NCI-H2029 (cell line): ENCODE data around the gene TSLP.

ENCODE experiments used
- DNase-seq: peaks from one replicate; lab custom pipeline; 2025; lab: John Stamatoyannopoulos, UW

The TSLP gene

DNA sequence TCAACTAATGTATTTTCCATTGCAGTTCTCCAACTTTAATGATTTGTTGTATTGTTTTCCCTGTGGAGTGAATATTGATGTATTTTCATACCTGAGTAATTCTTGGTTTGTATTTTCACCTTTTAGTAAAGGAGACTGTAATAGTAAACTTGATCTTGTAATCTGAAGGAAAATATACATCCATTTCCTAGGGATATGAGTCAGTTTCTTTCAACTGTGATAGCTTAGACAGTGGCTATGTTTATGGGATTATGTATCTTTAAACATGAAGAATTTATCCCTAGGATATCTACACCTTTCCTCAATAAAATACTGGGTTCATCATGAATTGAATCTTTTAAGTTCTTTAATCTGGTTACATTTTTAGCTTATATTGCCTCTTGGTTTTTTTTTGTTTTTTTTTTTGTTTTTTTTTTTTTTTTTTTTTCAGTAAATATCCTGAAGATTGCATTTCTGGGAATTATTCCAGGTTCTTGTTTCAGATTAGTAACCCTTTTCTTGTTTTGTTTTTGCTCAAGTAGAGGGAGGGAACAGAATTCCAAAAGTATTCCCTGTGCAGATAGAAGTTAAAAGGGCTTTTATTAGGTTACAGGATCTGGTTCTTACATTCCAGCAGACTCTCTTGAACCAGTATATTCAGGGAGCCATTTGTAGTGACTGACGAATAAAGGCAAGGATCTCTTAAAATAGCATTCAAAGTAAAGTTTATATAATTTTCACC, 27.7 kb downstream of the TSLP start:
- no peak for DNase-seq

DNA sequence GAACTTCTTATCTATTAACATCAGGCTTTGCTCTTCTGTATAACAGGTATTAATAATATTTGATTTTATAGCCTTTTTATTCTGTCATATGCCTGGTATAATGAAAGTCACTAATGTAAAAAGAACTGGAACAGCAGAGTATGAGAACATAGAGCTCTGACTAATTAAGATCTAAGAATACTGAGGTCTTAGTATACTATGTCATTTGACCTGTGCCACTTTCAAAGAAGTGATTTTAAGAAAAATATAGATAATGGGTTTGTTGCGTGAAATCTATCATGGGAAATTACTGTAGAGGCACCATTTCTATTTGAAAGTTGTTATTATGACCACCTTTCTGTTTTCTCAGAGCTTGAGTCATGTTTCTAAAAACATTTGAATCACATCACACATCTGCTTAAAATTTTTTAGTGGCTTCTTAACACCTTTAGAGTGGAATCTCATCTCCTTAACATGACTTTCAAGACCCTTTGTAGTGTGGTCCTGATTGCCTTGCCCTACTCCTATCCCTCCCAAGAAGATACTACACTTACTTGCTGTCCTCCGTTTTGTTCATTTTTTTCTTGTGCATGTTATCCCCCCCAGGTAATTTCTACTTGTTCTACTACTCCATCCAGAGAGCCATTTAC, 34.9 kb downstream of the TSLP start:
- DNase-seq, result no peak

DNA sequence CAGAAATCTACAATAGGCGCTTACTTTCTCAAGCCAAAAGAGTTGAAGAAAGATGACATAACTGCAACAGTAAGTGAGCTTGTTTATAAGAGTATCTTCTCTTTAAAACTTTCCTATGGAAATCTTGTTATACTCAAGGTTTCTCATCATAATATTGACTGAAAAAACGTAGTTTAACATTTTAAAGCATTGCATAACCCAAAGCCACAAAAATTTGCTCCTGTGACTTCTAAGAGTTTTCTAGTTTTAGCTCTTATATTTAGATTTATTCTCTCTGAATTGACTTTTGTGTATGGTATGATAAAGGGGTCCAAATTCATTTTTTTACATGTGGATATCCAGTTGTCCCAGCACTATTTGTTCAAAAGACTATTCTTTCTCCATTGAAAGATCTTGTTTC, 35.9 kb downstream of the TSLP start:
- DNase-seq, result no peak

DNA sequence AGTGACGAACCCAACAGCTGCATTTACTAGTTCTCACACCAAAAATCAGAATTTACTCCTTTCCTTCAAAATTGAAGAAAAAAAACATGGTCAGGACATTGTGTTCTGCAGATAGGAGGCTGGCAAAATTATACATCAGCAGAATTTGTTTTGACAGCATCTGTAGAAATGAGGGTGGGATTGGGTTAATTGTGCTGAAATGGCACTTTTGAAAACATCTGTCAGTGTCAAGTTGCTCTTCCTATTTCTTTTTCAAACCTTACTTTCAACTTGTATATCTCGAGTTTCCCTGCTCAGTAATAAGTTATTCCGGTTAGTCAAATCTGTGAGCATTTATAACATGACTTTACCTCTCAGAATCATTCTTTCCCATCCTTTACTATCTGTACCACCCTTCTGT, 40.4 kb downstream of the TSLP start:
- DNase-seq, result no peak

DNA sequence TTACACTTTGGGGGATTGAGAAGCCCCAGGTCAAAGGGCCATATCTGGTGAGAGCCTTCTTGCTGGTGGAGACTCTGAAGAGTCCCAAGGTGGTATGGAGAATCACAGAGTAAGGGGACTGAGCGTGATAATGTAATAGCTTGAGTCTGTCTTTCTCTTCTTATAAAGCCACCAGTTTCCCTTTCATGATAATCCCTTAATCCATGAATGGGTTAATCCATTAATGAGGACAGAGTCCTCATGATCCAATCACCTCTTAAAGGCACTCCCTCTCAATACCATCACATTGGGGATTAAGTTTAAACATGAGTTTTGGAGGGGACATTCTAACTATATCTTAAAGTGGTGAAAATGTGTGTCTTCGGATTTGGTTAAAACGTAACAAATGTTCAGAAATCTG, 42.2 kb downstream of the TSLP start:
- no peak for DNase-seq

DNA sequence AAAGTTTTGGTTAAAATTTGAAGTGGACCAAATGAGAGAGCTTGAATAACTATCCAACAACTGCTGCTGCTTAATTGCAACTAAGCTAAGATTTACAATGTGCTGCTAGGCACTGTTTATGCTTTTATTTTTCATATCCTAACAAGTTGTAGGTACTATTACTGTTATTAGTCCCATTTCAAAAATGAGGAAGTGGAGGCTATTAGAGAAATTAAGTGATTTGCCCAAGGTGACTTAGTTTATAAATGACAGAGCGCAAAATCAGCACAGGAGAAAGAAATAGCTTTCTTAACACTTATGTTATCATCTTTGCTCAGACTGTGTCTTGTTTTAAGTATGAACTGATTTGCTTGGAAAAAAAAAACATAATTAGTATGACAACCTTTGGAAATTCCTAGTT, 43.7 kb downstream of the TSLP start:
- DNase-seq, result no peak

DNA sequence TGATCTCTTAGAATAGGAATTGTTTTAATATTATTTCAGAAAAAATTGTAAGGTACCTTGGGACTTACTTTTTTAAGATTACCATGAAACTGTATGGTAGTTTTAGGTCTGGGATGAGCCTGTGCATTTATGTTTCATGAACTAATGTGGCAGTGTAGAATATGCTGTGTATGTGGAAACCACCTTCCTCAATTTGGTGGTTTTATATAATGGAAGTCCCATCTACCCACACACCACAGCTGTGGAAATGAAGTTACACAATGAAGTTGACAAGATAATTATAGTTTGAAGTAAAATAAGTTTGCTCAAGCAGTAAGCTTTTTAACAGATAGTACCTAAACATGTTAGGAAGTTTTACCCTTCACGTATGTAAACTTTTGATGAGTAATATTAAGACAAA, 45.0 kb downstream of the TSLP start:
- no peak for DNase-seq

DNA sequence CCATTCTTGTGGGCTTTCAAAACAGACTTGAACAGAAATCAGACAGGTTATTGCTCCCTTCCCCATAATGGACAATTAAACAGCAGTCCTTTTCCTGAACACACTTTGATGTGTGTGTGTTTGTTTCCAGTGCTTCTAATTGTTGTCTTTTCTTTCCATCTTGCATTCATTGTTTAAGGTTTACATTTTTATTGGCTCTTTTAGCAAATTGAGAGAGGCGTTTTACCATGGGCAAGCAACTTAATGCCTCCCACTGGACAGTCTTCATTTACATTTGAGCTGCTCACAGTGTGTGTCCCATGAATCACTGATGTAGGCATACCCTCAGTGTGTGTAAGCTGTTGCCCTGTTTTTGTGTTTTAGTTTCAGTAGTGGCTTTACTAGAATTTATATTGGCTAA, 45.6 kb downstream of the TSLP start:
- DNase-seq, result no peak

DNA sequence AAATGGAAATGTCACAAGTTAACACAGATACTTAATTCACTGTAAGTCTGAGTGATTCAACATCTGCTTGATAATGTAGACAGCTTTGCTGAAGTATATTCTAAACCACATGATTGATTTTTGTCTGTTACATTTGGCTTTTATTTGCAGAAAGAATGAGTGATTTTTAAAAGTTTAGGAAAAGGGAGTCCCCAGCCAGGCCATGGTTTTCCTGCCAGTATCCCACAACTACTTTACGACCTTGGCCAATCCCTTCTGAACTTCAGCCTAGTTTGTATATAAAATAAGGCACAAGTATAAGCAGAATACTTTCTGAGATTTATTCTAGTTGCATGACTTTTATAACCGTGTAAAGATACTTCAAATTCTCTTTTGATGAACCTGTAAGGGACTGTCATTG, 47.7 kb downstream of the TSLP start:
- no peak for DNase-seq

DNA sequence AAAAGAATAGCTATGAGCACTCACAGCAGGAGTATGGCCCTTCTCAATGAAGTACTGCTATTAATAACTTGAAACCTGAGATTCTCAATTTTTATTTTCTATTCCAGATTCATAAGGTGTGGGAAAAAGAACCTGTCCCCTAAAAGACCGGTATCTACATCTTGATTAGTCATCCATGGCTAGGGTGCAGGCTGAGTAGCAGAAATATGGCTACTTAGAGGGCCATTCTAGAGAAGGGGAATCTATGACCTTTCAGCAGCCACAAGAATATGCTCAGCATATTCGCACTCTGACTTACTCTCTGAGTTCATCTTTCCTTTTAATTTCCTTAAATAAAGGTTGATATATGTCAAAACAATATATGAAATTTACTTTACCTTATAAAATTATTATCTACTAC, 48.3 kb downstream of the TSLP start:
- no peak for DNase-seq

DNA sequence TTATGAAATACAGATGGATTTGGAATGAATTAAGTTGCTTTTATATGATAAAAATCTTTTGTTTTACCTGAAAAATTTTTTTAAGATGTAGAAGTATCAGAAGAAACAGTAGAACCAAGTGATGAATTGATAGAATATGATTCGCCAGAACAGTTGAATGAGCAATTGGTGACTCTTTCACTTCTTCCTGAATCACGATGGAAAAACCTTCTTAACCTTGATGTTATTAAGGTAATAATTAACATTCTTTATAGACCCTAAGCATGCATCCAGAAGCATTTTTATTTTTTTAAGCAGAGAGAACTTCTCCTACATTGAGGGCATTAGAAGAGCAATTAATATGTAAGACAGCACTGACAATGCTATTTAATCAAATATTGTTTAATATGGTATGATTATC, 49.4 kb downstream of the TSLP start:
- no peak for DNase-seq

DNA sequence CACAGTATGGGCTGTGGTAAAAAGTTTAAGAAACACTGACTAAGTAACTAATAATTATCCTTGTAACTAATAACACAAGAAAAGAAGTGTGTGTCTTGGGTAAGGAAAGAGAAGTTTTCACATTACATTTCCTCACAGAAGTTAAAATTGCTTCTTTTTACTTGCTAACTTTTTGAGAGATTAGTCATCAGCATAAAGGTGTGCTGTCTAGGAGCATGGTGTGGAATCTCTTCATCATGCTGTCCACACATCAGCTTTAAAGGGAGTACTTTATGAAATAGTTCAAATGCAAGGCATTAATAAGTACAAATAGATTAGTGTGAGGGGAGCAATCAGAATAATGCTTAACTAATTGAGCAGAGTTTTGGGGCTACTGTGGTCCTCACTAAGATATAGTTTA, 50.4 kb downstream of the TSLP start:
- no peak for DNase-seq

DNA sequence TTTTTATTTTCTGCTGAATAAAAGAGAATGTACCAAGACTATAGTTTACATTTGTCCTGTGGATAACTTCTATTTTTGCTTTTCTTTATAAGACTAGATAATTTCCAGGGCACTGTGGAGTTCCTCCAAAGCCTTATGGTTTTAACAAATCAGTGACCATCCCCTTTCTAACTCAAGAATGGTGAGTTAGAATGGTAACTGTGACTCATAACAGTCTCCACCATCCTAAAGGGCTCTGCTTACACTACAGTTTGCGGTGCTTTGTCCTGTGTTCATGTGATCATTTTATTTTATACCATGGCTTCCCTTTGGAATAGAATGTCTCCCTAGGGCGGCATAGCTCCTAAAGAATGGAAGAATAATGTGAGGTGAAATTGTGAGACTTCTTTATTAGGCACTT, 50.9 kb downstream of the TSLP start:
- no peak for DNase-seq

DNA sequence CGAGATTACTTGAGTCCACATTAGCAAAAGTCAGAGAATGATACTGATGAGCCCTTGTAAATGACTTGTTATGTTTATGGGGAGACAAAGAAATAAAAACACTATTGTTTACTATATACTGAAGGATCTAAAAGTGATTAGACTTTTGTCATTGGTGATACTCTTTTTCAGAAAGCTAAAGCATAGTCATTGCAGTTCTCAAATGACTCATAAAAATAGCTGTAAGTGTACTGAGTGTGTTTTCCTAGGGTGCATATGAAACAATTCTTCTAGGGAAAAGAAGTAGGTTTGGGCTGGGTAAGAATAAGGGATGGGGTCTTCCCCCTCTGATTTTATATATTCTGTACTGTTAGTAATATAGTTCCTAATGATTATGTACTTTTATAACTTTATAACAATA, 53.3 kb downstream of the TSLP start:
- no peak for DNase-seq

DNA sequence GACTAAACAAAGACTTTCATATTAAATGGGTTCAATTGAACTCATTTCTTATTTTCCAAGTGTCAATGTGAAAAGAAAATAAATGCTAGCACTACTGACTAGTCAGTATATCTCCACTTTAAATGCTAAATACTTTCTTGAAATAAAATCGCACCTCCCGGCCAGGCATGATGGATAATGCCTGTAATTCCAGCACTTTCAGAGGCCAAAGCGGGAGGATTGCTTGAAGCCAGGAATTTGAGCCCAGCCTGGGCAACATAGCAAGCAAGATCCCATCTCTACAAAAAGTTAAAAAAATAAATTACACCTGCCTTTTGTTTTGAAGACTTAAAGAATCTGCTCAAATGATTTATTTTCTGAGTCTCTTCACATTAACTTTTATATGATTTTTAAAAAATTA, 55.4 kb downstream of the TSLP start:
- DNase-seq, result no peak
